ENCODE measurements around the gene AQP1. TPM values are rescaled to one million over a fixed set of nuclear protein-coding genes. Genes with fewer than 3 reads are reported as not detected.

Gene AQP1
- total and polyA plus RNA-seq, 10 of the 15 experiments (the other 5 are each of a cell fraction or from before 2014, with no cell fraction given) = 0.03 to 0.64 TPM; not detected in 8

DNA sequence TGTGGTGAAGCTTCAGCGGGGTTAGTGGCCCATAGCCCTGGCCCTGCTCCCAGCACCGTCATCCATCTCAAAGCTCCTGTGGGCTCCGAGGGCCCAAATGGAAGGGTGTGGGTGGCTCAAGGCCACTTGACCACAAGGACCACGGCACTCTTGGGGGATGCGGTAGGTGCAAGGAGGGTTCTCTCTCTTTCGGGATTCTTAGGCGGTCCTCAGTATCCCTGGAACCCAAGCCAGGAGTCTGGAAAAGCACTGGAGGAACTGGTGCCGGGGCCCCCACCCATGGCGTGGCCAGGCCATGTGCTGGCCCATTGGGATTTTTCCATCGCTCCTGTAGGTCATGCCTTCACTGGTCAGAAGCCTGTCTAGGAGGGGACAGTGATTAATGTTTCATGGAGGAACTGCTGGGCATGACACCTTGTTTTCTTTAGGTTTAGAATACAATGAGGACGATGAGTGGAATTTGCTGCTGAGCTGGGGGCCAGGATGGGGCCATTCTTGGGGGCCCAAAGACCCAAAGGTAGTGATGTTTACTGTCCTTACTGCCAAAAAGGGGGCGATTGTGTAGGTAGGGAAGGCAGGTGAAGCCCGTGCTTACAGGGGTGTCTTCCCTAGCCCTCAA lies 16.7 kb downstream of the AQP1 start:
- no peak overlapping the region for H3K27ac ChIP-seq (ENCODE audit: control insufficient read depth, insufficient read depth)
- ATAC-seq (no peak), DNase-seq (ENCODE audit: low read depth, low spot score) (no peak), FAIRE-seq (no peak)
- H3K4me1 ChIP-seq (ENCODE audit: control insufficient read depth, insufficient read depth, low read length) = no peaks in the 10 kb centered on the region
- H2AFZ ChIP-seq (ENCODE audit: control insufficient read depth, low read depth, low read length) = no peak overlapping the region
- CTCF ChIA-PET = interaction anchor here (0.6 to 3.2 kb wide), 2 partner anchors 11 to 194 kb away, joined by 3 to 17 read pairs; no protein-coding TSS in a partner anchor
- SMC1A ChIA-PET (ENCODE audit: uncharacterized antibody, unreplicated experiment) = interaction anchor here (2.6 kb wide), 1 partner anchor 11 kb away, joined by 10 read pairs; no protein-coding TSS in a partner anchor
- POLR2A ChIA-PET = no interaction called here
- H3K79me2 ChIP-seq (ENCODE audit: control insufficient read depth, insufficient read depth, low read length) = no peaks in the 10 kb centered on the region
- no peaks in the 10 kb centered on the region; the same call in 2 of the 3 replicates for H3K9me3 ChIP-seq (replicated peaks; ENCODE audit: control insufficient read depth, insufficient read depth, low read length)
- WGBS (ENCODE audit: insufficient coverage, insufficient replicate concordance, low lambda C conversion rate, missing lambda C conversion rate) = 42% methylated on average over 13 of the region's 13 CpGs
- H3K36me3 ChIP-seq (ENCODE audit: control insufficient read depth in 2 of 2, insufficient read depth in 2 of 2, low read length in 1 of 2) = no peaks in the 10 kb centered on the region
- H3K27me3 ChIP-seq (replicated peaks in 1 of 2; ENCODE audit: control insufficient read depth in 2 of 2, insufficient read depth in 2 of 2, low read length in 1 of 2) = peaks cover 0 to 6% of the 10 kb centered on the region in 2 experiments; a peak in 3 of 4 replicates
- intact Hi-C loops (cut with micrococcal nuclease; ENCODE audit: unreplicated experiment) (no loop called here), in situ Hi-C loops (cut with MboI) (no loop called here)
- no peak overlapping the region for H3K4me3 ChIP-seq
- no peaks in the 10 kb centered on the region for H4K20me1 ChIP-seq (ENCODE audit: control insufficient read depth, insufficient read depth)
- H3K9ac ChIP-seq (ENCODE audit: control insufficient read depth, insufficient read depth, low read length) = no peak overlapping the region
- H3K4me2 ChIP-seq (ENCODE audit: control insufficient read depth, insufficient read depth) = no peak overlapping the region
- BruUV-seq (replicated peaks) = no TSS peak
- RAD21 ChIA-PET (ENCODE audit: unreplicated experiment) = no interaction called here
- TF ChIP-seq NFIC (IDR thresholded peaks at IDR 0.05; ENCODE audit: low read depth, low read length) (no peak), YY1 (IDR thresholded peaks at IDR 0.05; ENCODE audit: low read depth, low read length) (no peak), STAT1 (conservative IDR thresholded peaks at IDR 0.05) (no peak), ZNF217 (IDR thresholded peaks at IDR 0.05) (no peak), ESRRA (IDR thresholded peaks at IDR 0.05; ENCODE audit: low read length) (no peak), NFYB (IDR thresholded peaks at IDR 0.05; ENCODE audit: insufficient read depth, low read depth, low read length) (no peak), ZZZ3 (IDR thresholded peaks at IDR 0.05; ENCODE audit: control insufficient read depth, insufficient read length, low read depth) (no peak), MYB (IDR thresholded peaks at IDR 0.05; ENCODE audit: borderline replicate concordance, low read depth, low read length) (no peak), NR2C1 (IDR thresholded peaks at IDR 0.05) (no peak), ASH2L (IDR thresholded peaks at IDR 0.05; ENCODE audit: borderline replicate concordance, low read depth) (no peak)
- TF ChIP-seq, protein P1, sequence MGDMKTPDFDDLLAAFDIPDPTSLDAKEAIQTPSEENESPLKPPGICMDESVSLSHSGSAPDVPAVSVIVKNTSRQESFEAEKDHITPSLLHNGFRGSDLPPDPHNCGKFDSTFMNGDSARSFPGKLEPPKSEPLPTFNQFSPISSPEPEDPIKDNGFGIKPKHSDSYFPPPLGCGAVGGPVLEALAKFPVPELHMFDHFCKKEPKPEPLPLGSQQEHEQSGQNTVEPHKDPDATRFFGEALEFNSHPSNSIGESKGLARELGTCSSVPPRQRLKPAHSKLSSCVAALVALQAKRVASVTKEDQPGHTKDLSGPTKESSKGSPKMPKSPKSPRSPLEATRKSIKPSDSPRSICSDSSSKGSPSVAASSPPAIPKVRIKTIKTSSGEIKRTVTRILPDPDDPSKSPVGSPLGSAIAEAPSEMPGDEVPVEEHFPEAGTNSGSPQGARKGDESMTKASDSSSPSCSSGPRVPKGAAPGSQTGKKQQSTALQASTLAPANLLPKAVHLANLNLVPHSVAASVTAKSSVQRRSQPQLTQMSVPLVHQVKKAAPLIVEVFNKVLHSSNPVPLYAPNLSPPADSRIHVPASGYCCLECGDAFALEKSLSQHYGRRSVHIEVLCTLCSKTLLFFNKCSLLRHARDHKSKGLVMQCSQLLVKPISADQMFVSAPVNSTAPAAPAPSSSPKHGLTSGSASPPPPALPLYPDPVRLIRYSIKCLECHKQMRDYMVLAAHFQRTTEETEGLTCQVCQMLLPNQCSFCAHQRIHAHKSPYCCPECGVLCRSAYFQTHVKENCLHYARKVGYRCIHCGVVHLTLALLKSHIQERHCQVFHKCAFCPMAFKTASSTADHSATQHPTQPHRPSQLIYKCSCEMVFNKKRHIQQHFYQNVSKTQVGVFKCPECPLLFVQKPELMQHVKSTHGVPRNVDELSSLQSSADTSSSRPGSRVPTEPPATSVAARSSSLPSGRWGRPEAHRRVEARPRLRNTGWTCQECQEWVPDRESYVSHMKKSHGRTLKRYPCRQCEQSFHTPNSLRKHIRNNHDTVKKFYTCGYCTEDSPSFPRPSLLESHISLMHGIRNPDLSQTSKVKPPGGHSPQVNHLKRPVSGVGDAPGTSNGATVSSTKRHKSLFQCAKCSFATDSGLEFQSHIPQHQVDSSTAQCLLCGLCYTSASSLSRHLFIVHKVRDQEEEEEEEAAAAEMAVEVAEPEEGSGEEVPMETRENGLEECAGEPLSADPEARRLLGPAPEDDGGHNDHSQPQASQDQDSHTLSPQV (IDR thresholded peaks at IDR 0.05) = no peak
- TF ChIP-seq, protein P2, sequence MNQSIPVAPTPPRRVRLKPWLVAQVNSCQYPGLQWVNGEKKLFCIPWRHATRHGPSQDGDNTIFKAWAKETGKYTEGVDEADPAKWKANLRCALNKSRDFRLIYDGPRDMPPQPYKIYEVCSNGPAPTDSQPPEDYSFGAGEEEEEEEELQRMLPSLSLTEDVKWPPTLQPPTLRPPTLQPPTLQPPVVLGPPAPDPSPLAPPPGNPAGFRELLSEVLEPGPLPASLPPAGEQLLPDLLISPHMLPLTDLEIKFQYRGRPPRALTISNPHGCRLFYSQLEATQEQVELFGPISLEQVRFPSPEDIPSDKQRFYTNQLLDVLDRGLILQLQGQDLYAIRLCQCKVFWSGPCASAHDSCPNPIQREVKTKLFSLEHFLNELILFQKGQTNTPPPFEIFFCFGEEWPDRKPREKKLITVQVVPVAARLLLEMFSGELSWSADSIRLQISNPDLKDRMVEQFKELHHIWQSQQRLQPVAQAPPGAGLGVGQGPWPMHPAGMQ (IDR thresholded peaks at IDR 0.05; ENCODE audit: borderline replicate concordance) = no peak
- TF ChIP-seq, protein P3, sequence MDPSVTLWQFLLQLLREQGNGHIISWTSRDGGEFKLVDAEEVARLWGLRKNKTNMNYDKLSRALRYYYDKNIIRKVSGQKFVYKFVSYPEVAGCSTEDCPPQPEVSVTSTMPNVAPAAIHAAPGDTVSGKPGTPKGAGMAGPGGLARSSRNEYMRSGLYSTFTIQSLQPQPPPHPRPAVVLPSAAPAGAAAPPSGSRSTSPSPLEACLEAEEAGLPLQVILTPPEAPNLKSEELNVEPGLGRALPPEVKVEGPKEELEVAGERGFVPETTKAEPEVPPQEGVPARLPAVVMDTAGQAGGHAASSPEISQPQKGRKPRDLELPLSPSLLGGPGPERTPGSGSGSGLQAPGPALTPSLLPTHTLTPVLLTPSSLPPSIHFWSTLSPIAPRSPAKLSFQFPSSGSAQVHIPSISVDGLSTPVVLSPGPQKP (IDR thresholded peaks at IDR 0.05; ENCODE audit: low read depth, low read length) = no peak
- TF ChIP-seq, protein P4, sequence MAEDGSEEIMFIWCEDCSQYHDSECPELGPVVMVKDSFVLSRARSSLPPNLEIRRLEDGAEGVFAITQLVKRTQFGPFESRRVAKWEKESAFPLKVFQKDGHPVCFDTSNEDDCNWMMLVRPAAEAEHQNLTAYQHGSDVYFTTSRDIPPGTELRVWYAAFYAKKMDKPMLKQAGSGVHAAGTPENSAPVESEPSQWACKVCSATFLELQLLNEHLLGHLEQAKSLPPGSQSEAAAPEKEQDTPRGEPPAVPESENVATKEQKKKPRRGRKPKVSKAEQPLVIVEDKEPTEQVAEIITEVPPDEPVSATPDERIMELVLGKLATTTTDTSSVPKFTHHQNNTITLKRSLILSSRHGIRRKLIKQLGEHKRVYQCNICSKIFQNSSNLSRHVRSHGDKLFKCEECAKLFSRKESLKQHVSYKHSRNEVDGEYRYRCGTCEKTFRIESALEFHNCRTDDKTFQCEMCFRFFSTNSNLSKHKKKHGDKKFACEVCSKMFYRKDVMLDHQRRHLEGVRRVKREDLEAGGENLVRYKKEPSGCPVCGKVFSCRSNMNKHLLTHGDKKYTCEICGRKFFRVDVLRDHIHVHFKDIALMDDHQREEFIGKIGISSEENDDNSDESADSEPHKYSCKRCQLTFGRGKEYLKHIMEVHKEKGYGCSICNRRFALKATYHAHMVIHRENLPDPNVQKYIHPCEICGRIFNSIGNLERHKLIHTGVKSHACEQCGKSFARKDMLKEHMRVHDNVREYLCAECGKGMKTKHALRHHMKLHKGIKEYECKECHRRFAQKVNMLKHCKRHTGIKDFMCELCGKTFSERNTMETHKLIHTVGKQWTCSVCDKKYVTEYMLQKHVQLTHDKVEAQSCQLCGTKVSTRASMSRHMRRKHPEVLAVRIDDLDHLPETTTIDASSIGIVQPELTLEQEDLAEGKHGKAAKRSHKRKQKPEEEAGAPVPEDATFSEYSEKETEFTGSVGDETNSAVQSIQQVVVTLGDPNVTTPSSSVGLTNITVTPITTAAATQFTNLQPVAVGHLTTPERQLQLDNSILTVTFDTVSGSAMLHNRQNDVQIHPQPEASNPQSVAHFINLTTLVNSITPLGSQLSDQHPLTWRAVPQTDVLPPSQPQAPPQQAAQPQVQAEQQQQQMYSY (CRISPR knock-in tag; IDR thresholded peaks at IDR 0.05) = no peak
